Activated CD4-positive, CD25-positive, alpha-beta regulatory T cell treated with anti-CD3 and anti-CD28 coated beads, Interleukin-2, amount 50 U/mL, for 16 hours (primary cell): Measurements from ENCODE around the gene PPP1R15B.
A peak's percentile ranks its signal among the peaks of the same experiment; 100 is the strongest.
"Not testable (repeated sequence)": the region's sequence is repeated elsewhere in the genome, so short reads cannot be mapped to it uniquely, and the experiment has no call there.

Experiments
- DNase-seq: peaks from one replicate; pipeline ENCODE4 v3.0.0-alpha.2; 2020; ENCODE audit warnings: low read depth, low spot score

PPP1R15B gene

DNA sequence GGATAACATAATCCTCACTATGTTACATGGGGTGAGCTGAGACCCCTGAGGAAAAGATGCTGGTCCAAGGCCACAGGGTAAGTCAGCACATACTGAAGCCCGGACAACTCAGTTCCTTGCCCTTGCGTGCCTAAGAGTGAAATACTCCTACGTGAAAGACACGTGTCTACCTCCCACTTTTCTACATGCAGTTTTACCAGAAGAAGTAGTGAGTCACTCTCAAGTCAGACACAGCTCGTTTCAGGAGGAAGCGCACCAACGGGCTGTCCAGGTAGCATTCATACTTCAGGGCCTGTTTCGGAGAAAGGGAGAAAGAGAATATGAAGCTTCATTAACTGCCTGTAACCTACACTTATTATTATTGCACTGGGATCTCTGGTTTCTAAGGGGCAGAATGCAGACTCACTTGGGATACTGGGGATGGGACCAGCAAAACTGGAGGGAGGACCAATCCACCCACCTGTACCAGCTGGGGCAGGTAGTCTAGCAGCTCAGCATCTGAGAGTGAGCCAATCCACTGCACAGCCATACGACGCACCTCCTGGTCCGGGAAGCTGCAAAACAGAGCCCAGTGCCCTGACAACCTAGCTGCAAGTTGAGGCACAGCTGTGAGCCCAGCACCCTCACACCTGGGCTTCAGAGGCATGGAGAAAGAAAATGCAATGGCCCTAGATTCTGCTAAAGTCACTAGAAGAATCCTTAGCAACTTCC lies 32.4 kb upstream of the PPP1R15B start:
- DNase-seq = no peak

DNA sequence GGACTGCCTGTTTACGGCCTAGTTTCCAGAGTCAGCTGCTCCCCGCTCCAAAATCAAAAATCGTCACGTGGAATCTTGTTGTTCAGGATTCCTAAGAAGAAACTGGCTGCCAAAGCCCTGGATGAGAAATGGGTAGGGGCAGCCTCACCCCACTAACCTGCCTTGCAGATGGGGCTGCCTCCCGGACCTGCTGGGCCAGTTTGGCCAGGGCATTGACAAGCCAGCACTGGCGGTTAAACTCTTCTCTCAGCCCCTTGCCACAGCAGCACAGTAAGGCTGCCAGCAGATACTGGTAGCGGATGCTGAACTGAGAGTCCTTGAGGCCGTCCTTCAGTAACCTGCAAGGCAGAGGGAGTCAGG lies 31.6 kb upstream of the PPP1R15B start:
- DNase-seq = no peak

DNA sequence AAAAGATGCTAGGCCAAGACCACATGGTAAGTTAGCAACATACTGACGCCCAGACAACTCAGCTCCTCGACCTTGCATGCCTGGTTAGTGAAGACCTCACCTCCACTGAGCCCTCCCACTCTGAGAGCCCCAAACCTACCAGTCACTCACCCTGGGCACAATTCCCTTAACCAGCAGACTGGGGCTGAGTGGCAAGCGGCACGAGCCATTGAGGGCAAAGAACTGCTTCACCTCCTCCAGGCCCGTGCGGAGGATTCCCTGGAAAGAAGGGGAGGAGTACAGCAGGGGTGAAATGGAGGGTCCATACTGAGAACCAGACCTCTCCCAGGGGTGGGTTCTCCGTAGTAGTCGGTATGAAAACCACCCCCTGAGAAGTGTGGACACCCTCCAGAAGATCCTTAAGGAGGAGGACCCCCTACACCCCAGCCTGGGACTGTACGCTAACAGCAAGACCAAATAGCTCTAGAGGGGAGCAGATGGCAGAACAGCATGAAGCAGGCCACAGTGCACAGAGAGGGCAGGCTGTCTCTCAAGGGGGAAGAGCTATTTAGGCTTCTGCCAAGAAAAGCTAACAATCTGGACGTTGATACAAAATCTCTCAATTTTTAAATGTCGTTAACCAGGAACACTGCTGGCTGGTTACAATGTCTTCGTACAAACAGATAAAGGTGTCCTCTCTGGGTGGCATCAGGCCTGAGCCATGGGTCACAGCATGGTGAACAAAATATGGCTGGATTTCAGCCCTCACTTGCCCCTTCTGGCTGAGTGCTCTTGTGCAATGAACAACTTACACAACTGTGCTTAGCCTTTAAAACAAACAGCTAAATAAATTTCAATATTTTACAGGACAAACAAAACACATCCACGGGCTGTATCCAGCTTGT lies 31.0 kb upstream of the PPP1R15B start:
- no peak for DNase-seq

DNA sequence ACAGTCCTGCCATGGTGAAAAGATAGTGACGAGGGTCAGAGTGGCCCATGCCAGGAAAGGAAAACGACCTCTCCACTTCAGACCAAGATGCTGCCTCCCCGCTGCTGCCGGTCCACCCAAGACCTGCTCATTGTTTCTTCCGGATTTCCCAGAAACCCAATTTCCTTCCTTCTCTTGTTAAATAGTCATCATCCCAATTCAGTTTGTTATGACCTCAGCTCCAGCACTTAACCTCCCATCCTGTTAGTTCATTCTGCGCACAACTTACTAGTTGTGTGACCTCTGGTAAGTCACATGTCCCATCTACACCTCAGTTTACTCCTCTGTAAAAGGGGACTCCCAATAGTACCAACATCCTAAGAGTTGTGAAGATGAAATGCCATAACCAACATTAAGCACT lies 29.9 kb upstream of the PPP1R15B start:
- no peak for DNase-seq

DNA sequence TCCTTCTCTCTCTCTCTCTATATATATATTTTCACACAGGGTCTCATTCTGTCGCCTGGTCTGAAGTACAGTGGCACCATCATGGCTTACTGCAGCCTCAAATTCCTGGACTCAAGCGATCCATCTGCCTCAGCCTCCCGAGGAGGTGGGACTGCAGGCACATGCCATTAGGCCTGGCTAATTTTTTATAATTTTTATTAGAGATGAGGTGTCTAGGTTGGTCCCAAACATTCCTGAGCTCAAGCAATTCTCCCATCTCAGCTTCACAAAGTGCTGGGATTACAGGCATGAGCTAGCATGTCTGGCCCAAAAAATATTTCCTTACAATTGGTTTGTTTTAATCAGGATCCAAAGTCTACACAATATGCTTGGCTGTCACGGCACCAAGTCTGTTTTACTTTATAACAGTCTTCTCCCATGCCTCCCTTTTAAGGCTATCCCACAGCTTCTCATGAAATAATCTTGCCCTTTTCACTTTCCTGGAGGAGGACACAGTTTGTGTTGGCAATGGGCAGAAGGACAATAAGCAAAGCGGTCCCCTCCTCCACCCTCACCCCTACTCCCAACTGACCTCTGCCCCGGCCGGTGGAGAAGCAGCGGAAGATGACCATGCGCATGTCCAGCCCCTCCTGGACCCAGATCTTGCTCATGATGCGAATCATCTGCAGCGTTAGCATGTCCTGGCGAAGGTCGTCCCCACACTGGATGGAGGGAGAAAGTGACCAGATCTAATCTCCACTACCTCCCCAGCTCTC lies 28.2 kb upstream of the PPP1R15B start:
- DNase-seq = no peak

DNA sequence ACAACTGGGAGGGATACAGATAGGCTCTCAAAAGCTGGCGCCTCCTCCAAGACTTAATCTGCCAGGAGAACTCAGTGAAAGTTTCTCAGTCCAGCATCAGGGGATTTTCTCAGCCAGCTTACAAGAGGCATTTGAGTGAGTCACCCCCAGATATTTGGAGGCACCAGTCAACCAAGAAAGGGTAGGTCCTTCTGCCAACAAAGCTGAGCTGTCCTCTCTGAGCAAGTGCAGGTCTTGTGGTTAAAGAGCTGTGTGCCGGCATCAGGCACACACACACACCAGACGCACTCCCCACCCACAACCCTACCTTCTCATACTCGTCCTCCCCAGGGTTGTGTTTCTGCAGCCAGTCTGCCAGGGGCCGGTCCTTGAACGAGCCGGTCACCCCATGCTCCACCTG lies 27.0 kb upstream of the PPP1R15B start:
- DNase-seq = no peak

DNA sequence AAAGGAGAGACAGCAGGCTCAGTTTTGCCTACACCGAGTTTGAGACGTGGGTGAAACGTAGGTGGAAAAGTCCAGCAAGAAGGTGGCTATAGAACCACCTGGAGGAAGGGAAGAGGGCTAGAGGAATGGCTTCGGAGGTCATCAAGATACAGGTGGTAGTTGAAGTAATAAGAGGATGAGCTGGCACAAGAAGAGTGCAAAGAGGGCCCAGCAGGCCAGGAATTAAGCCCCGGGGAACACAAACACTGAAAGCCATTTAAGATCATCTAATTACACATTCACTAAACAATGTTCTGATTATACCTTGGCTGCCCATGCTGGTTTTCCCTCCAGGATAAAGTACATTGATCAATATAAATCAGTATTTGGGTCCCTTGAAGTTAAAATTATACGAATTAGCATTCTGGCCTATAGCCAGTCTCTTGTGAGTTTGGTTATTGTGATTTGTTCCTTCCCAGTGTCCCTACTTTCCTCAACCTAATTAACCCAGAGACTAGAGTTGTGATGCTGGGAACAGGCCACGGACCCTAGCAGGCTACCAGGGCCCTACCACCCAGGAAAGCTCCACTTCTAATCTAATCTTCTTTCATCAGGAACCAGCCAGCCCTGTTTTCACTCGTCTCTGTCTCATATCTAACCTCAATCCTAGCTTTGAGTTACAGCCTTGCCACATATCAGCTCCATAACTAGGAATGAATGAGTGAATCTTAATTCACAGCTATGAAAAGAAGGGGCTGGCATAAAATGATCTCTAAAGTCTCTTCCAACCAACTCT lies 26.4 kb upstream of the PPP1R15B start:
- DNase-seq = no peak

DNA sequence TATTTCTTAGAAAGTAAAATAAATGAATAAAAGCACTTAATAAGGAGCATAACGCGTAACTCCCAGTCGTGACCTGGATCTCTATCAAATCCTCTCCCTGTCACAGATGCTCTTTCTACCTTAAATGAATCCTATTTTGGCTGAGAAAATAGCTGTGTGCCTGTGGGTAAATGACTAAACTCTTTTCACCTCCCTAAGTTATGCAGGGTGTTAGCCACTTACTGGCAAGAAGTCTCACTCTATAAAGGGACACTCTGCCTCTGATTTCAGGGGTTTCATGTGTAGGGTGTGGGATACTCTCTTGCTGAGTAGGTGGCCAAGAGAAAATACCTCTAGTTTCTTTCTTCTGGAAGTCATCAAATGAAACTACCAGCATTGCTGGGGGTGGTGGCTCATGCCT lies 24.3 kb upstream of the PPP1R15B start:
- no peak for DNase-seq

DNA sequence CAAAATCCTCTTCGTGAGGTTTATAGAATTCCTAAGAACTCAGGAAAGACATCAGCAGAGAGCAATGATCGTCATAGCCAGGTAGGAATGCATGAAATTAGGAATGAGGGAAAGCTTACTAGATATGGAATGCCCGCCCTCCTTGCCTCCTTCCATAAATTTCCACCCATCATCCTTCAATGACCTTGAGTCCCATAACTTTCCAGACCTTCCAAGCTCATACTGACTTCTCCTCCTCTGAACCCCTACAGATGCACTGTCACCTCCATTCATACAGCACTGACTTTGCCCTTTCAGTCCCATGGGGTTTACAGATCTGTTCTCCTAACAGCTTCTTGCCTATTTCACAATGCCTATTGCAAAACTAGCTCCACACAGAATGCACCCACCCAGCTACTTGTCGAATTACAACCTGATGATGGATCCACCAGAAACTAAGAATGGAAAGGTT lies 23.8 kb upstream of the PPP1R15B start:
- DNase-seq = no peak

DNA sequence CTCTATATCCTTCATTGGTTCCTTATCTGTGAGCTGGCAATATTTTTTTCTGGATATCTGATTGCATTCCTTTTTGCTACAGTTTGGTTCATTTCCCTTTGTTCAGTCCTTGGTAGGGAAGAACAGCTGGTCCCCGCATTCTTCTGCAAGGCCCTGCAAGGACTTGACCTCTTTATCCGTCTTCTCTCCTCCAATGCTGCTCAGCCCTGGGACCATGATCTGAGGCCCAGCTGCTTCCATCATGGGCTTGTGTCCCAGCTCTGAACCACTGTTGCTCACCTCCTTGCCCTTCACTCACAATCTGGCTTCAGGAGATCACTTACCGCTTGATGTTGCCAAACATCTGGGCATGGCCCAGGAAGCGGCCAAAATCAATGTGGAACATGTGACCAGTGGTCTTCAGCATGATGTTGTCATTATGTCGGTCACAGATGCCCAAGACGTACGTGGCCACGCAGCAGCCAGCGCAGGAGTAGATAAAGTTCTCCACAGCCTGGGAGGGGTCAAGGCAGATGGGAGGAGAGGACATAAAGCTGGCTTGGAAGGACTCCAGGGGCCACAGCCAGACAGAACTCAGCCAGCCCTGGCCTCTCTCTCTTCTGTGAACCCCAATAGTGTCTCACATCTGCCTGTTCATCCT lies 22.6 kb upstream of the PPP1R15B start:
- DNase-seq = no peak

DNA sequence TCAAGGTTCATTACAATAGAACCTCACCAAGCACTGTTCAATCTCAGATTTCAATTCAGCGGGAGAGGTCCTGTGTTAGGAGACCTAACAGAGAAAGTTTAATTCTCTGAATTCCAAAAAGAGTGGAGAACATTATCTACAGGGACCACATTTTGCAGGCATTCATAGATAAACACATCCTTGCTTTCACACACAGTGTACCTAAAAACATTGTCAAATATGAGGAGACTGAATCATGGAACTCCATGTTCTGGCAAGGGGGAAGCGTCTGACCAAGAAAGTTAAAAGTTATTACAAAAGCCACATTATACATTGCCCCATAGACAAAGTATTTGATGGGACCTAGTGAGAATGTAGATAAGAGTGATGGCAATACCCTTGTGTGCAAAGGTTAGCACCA lies 21.1 kb upstream of the PPP1R15B start:
- DNase-seq = no peak

DNA sequence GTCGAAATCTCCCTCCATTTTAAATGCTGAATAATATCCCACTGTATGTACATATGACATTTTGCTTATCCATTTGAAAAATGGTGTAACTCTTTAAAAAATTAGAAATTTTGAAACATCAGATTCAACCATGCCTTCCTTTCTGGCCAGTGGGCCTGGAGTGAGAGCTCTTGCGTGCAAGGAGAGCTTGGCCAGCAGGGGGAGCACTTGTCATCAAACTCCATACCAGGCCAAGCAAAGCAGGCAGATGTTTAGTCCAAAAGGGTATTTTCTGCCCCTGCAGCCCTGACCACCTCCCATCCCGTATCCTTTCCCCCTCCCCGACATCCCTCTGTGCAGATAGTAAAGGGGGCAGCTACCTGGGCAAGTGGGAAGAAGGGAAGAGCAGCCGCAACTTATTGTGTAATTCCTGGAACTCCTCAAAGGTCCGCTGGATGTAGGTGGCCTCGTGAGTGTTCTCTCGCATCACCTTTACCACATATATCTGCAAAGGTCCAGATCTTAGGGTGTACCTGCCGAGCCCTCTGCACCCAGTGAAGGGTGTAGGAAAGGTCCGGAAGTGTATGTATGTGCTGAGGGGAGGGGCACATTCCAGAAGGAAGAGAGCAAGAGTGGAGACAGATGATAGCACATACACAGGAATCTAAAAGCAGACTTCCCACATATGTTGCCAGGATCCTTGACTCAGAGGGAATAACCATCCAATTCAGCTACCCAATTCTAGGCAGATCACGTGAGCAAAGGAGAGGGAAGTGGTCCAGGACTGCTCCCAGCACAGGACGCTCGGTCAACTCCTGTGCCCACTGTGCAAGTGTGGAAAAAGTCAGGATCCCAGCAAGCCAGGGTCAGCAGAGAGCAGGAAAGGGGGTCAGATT lies 19.9 kb upstream of the PPP1R15B start:
- peak; percentile 57 for DNase-seq

DNA sequence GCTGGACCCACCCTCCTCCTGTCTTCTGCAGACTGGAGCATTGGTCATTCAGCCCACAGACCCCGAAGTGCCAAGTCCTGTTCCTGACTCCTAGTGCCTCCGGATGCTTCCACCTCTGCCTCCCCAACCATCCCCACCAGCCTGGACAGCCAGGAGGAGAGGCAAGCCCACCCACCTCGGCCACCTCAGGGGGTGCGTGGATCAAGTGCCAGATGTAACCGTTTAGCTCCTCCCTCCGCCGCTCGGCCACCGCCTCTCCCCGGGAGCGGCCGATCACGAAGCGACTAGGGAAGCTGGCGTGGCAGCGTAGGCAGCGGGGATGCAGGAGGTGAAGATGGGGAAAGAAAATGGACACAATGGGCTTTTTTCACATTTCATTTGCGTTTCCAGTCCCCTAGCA lies 18.1 kb upstream of the PPP1R15B start:
- no peak for DNase-seq

DNA sequence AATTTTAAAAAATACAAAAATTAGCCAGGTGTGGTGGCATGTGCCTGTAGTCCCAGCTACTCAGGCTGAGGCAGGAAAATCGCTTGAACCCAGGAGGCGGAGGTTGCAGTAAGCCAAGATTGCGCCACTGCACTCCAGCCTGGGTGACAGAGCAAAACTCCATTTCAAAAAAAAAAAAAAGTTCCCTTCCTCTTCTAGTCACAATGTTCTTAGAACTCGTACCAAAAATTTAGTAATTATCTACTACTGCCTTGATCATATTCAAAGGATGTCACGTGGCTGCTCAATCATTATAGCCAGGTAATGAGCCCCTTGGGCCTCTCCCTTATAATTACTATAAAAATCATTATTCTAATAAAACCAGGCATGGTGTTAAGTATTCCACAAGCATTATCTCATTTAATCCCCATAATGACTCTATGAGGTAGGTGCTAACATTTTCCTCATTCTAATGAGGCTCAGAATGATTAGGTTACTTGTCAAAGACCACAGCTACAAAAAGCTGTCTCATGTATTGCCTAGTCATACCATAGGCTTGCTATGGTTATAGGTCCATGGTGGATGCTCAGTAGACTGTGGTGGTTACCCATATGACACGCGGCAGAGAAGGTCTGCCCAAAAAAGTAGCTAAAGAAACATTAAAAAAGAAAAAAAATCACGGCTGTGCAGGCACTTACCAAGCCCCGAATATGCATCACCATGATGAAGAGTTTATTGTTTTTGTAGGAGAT lies 15.5 kb upstream of the PPP1R15B start:
- no peak for DNase-seq

DNA sequence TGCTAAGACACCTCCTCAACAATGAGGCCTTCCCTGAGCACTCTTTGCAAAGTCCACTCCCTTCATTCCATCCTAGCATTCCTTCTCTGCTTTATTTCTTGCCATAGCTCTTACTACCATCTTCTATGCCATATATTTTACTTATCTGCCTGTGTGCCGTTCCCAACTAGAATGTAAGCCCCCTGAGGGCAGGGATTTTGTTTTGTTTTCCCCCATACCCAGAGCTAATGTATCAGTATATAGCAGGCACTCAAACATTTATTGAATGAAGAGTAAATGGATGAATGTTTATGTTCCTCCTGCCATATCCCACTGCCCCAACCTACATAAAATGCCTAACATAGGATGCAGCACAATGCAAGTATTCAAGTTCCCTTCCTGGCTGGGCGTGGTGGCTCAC lies 14.9 kb upstream of the PPP1R15B start:
- DNase-seq = no peak

DNA sequence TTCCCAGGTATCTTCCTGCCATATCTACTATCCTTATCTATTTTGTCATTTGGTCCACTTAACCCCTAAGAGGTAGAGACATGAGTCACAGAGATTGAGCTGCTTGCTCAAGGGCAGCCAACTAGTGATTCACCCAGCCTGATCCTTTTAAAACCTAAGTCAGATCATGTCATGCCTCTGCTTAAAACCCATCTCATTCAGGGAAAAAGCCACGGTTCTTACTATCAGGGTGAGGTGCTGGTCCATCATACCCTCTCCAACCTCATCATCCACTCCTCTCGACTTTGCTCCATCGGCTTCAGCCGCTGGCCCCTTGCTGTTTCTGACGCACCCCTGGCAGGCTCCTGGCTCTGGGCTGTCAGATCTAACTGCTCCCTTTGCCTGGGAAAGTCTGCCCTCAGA lies 14.4 kb upstream of the PPP1R15B start:
- DNase-seq = no peak

DNA sequence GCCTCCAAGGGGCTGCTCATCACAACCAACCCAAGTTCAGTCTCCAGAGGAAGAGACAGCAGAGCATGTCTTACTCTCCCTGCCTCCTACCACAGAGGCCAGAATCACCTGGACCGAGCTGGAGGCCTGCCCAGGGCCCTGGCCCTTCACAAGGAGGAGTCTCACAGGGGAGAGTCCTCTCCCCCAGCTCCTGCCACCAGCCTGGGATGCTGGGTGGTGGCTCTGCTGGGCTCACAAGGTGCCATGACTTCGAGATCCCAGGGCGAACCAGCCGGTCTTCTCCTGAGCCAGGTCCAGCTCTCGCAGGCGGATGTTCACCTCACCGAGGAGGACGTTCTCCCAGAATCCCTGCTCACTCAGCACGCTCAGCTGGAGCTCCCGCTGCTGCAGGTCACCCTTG lies 13.0 kb upstream of the PPP1R15B start:
- no peak for DNase-seq

DNA sequence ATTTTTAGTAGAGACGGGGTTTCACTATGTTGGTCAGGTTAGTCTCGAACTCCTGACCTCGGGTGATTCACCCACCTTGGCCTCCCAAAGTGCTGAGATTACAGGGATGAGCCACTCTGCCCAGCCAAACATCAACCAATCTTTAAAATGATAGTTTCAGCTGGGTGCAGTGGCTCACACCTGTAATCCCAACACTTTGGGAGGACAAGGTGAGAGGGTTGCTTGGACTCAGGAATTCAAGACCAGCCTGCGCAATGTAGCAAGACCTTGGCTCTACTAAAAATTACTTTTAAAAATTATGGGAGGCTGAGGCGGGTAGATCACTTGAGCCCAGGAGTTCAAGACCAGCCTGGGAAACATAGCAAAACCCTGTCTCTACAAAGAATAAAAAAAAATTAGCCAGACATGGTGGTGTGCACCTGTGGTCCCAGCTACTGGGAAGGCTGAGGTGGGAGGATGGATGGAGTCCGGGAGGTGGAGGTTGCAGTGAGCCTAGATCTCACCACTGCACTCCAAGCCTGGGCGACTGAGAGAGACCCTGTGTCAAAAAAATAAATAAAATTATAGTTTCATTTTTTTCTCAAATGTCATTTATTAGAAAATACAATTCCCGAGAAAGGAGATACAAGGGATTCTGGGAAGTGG lies 10.6 kb upstream of the PPP1R15B start:
- DNase-seq = not testable (repeated sequence)

DNA sequence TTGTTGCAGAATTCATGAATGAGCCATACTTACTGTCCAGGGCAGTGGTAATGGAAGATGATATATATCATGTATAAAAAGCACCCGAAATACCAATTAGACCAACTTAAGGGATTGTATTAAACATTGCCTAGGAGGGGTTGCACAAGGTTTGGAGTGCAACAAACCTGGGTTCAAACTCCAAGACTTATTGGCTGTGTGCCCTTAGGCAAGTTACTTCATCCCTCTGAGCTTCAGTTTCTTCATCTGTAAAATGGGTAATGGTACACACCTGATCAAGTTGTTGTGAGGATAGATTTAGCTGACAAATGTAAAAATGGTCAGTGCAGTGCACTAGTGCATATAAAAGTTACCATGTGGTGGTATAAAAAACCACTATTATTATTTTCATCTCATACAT lies 9.8 kb upstream of the PPP1R15B start:
- DNase-seq = no peak
